ENCODE measurements around the gene SPHK1. TPM values are rescaled to one million over a fixed set of nuclear protein-coding genes. Genes with fewer than 3 reads are reported as not detected.
A peak's percentile ranks its signal among the peaks of the same experiment; 100 is the strongest.

SPHK1 gene
- total RNA-seq, 1 donor from 2014 or later = 2.0 TPM

DNA sequence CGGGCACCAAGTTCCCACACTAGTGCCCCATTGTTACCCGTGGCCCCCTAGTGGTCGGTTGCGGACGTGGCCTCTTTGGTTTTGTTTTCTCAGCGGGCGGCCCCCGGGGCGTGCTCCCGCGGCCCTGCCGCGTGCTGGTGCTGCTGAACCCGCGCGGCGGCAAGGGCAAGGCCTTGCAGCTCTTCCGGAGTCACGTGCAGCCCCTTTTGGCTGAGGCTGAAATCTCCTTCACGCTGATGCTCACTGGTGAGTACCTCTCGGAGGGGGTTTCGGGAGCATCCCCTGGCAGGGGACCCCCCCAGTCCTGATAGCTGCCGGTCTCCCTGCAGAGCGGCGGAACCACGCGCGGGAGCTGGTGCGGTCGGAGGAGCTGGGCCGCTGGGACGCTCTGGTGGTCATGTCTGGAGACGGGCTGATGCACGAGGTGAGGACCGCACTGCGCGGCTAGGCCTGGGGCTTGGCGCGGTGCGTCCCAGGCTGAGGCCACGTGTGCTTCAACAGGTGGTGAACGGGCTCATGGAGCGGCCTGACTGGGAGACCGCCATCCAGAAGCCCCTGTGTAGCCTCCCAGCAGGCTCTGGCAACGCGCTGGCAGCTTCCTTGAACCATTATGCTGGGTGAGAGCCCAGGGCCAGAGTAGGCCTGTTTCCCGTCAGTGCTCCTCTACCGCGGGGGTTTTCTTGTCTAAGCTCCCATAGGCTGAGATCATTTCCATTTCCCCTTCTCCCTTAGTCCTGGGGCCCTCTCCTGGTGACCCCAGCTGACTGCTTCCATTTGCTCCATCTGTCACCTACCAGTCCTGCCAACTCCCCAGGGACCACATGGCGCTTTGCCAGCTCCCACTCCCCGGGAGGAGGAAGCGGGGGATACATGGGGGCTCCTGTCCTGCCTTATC, 1.7 kb downstream of the SPHK1 start:
- no peak overlapping the region for H3K27ac Mint-ChIP-seq
- peaks cover 5% of the 10 kb centered on the region for H3K36me3 Mint-ChIP-seq
- H3K4me1 Mint-ChIP-seq = peaks cover 13% of the 10 kb centered on the region
- TF ChIP-seq, protein P1, sequence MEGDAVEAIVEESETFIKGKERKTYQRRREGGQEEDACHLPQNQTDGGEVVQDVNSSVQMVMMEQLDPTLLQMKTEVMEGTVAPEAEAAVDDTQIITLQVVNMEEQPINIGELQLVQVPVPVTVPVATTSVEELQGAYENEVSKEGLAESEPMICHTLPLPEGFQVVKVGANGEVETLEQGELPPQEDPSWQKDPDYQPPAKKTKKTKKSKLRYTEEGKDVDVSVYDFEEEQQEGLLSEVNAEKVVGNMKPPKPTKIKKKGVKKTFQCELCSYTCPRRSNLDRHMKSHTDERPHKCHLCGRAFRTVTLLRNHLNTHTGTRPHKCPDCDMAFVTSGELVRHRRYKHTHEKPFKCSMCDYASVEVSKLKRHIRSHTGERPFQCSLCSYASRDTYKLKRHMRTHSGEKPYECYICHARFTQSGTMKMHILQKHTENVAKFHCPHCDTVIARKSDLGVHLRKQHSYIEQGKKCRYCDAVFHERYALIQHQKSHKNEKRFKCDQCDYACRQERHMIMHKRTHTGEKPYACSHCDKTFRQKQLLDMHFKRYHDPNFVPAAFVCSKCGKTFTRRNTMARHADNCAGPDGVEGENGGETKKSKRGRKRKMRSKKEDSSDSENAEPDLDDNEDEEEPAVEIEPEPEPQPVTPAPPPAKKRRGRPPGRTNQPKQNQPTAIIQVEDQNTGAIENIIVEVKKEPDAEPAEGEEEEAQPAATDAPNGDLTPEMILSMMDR (IDR thresholded peaks at IDR 0.05; ENCODE audit: unreplicated experiment) = peak; percentile 99
- H3K9me3 Mint-ChIP-seq = no peaks in the 10 kb centered on the region
- peak in 1 of 2 experiments; percentile 83 for DNase-seq (ENCODE audit: low spot score in 2 of 2, unreplicated experiment in 2 of 2)
- peaks cover 28% of the 10 kb centered on the region for H3K27me3 Mint-ChIP-seq (ENCODE audit: low read depth)
- H3K4me3 Mint-ChIP-seq = peak overlapping the region; percentile 48

- no peak for DNase-seq (ENCODE audit: low spot score in 2 of 2, unreplicated experiment in 2 of 2)
- Mint-ChIP-seq H3K4me3 (peak overlapping the region; percentile 4), H3K36me3 (peaks cover 5% of the 10 kb centered on the region), H3K9me3 (no peaks in the 10 kb centered on the region), H3K27ac (no peak overlapping the region), H3K27me3 (ENCODE audit: low read depth) (peaks cover 25% of the 10 kb centered on the region), H3K4me1 (peaks cover 10% of the 10 kb centered on the region)
- TF ChIP-seq, protein P1 (IDR thresholded peaks at IDR 0.05; ENCODE audit: unreplicated experiment) = no peak
Measured at GRCh38 chr17:76386966-76387765, 2.8 kb downstream of the SPHK1 start.

- Mint-ChIP-seq H3K4me3 (no peak overlapping the region), H3K4me1 (peaks cover 3% of the 10 kb centered on the region), H3K27me3 (ENCODE audit: low read depth) (peaks cover 17% of the 10 kb centered on the region), H3K36me3 (peaks cover 11% of the 10 kb centered on the region), H3K9me3 (no peaks in the 10 kb centered on the region), H3K27ac (no peak overlapping the region)
- DNase-seq (ENCODE audit: low spot score in 2 of 2, unreplicated experiment in 2 of 2) = no peak
- TF ChIP-seq, protein P1 (IDR thresholded peaks at IDR 0.05; ENCODE audit: unreplicated experiment) = no peak
Measured at GRCh38 chr17:76388966-76389888, 4.8 kb downstream of the SPHK1 start.

DNA sequence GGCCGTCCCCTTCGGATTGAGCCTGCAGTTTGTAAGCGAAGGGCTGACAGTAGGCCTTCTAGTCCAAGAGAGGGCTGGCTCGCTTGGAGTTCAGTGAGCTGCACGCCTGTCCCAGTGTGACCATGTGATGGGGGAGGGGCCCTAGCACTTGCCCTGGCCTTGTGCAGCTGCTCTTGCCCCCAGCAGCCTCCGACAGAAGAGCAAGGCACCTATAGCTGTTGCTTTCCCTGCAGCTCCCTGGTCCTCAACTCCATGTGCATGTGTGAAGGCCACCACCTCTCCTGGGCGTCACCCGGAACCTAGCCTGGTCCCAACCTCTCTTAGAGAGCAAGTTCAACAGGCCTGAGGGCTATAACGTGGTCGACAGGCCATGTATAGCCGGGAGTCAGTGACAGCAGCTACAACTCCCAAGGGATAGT, 5.6 kb downstream of the SPHK1 start:
- H3K4me1 Mint-ChIP-seq = peaks cover 3% of the 10 kb centered on the region
- TF ChIP-seq, protein P1 (IDR thresholded peaks at IDR 0.05; ENCODE audit: unreplicated experiment) = no peak
- no peak overlapping the region for H3K4me3 Mint-ChIP-seq
- H3K36me3 Mint-ChIP-seq = peaks cover 12% of the 10 kb centered on the region
- DNase-seq (ENCODE audit: low spot score in 2 of 2, unreplicated experiment in 2 of 2) = no peak
- H3K27me3 Mint-ChIP-seq (ENCODE audit: low read depth) = peaks cover 15% of the 10 kb centered on the region
- H3K27ac Mint-ChIP-seq = no peak overlapping the region
- H3K9me3 Mint-ChIP-seq = no peaks in the 10 kb centered on the region

DNA sequence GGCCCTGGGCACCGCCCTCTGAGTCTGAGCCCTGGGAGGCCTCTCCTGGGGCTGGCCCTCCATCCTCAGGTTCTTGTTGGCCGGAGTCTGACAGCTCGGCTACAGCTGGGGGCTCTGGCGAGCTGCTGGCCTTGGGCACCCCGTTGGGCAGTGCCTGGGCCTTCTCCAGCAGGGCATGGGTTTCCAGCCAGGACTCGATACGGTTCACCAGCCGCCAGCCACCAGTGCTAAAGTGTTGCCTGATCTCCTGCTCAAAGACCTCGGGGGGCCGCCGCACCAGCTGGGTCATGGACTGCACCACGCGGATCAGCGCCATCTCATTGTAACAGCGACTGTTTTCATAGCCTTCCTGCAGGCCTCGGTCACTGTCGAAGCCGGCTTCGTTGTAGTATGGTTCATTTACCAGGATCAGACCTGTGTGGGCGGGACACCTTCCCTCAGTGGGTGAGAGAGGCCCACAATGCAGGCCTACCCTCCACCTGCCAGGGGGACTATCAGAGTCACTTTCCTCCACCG, 6.8 kb downstream of the SPHK1 start:
- no peaks in the 10 kb centered on the region for H3K9me3 Mint-ChIP-seq
- TF ChIP-seq, protein P1 (IDR thresholded peaks at IDR 0.05; ENCODE audit: unreplicated experiment) = no peak
- H3K4me1 Mint-ChIP-seq = peaks cover under 1% of the 10 kb centered on the region
- H3K27ac Mint-ChIP-seq = no peak overlapping the region
- no peak overlapping the region for H3K4me3 Mint-ChIP-seq
- DNase-seq (ENCODE audit: low spot score in 2 of 2, unreplicated experiment in 2 of 2) = no peak
- H3K36me3 Mint-ChIP-seq = peaks cover 13% of the 10 kb centered on the region
- peaks cover 5% of the 10 kb centered on the region for H3K27me3 Mint-ChIP-seq (ENCODE audit: low read depth)

Measured in mesothelial cell of epicardium (in vitro differentiated cells).